NCI-H2107 (cell line): Measurements from ENCODE around the gene BCL2L13.

Source experiments
- DNase-seq: peaks from one replicate; lab custom pipeline; 2025; lab: John Stamatoyannopoulos, UW

The BCL2L13 gene

DNA sequence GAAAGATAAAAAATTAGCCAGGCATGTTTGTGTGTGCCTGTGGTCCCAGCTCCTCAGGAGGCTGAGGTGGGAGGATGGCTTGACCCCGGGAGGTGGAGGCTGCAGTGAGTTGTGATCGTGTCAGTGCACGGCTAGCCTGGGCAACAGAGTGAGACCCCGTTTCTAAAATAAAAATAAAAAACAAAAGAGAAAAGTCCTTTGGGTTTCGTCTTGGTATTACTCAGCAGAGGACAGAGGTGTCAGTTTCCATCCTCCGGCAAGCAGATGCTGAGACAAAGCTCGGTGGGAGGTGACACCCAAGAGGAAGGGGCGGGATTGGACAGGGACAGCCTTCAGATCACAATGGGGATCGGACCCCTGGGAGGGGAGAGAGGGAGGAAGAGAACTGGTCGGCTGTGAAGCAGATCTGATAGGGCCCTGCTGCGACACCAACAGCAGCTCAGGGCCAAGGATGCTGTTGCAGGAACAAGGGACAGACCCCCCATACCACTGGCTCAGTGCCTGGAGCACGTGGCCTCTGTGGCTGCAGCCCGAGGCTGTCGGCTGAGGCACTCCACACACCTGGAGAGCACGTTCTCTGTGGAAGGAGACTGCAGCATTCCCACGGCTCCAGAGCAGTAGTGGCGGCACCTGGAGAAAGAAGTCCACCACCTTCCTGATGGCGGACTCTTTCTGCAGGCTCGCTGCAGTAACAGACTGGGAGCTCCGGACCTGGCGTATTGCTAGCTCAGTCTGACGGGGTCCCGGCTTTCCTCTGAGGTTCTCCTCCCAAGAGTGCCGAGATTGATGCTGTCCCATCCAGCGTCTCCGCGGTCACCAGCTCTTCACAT, 140.9 kb downstream of the BCL2L13 start:
- DNase-seq = peak; percentile 18

DNA sequence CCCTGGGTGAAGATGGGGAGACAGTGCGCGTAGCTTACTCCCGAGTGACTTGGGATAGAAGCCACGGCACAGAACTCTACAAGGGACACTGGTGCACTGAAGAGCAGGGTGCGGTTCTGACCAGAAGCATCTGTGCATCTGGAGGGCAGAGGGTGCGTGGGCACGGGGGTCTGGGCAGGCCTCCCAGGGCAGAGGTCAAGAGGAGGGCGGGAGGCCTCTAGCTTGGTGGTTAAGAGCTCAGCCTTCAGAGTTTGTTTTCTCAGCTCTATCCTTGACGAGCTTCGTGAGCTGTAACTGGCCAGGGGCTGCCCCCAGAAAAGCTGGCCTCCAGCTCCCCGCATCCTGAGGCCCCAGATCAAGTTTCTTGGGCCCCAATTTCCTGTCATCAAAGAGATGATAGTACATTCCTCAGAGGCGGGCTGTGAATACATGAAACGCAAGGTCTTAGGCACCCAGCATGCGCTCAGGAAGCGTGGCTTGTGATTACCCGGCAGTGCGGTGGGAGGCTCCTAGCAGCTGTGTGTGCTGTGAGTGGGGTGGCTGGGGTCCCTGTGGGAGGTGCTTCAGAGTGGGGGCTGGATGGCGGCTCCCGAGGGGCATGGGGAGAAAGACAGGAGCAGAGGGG, 141.7 kb downstream of the BCL2L13 start:
- DNase-seq = no peak
